Mesodermal cell (in vitro differentiated cells): ENCODE results near the gene DDN.
A peak's percentile ranks its signal among the peaks of the same experiment; 100 is the strongest.

ENCODE experiments used
- H3K27ac ChIP-seq: 2 replicates; pipeline ENCODE4 v1.7.0; 2013; ENCODE audit warnings: mild to moderate bottlenecking, low read depth, low read length, moderate library complexity; ENCODE audit not compliant: severe bottlenecking
- H3K36me3 ChIP-seq: 2 replicates; pipeline ENCODE4 v1.7.1; 2013; ENCODE audit warnings: mild to moderate bottlenecking, low read length, moderate library complexity; ENCODE audit not compliant: control insufficient read depth, insufficient read depth
- H3K4me1 ChIP-seq: one replicate; pipeline ENCODE4 v1.7.1; 2013; ENCODE audit warnings: mild to moderate bottlenecking, low read length; ENCODE audit not compliant: insufficient read depth, control insufficient read depth, poor library complexity, severe bottlenecking
- H3K4me3 ChIP-seq: 2 replicates; pipeline ENCODE4 v1.7.0; 2013; ENCODE audit warnings: low read length, control low read depth, mild to moderate bottlenecking; ENCODE audit not compliant: insufficient read depth, poor library complexity, severe bottlenecking; ENCODE audit errors: extremely low read depth
- H3K9me3 ChIP-seq: 2 replicates; pipeline ENCODE4 v1.7.1; 2013; ENCODE audit warnings: mild to moderate bottlenecking, low read length, moderate library complexity; ENCODE audit not compliant: control insufficient read depth
- WGBS, 2 experiments: methylation state at CpG; one replicate each; pipeline ENCODE4 v1.1.5; 2013; ENCODE audit warnings: missing lambda C conversion rate in 2 of 2; ENCODE audit not compliant: insufficient coverage in 2 of 2; 5-methylcytosine and 5-hydroxymethylcytosine counted together

The DDN gene

GRCh38 chr12:49012739-49013138, 13.6 kb upstream of the DDN start:
- Histone ChIP-seq H3K27ac (no peak overlapping the region), H3K4me3 (no peak overlapping the region), H3K9me3 (no peaks in the 10 kb centered on the region), H3K36me3 (peaks cover 18% of the 10 kb centered on the region), H3K4me1 (no peaks in the 10 kb centered on the region)

GRCh38 chr12:49010092-49010668, 11.0 kb upstream of the DDN start:
- Histone ChIP-seq H3K4me1 (no peaks in the 10 kb centered on the region), H3K36me3 (peaks cover 14% of the 10 kb centered on the region), H3K4me3 (no peak overlapping the region), H3K27ac (no peak overlapping the region), H3K9me3 (no peaks in the 10 kb centered on the region)
- 96 to 100% methylated on average over 2 to 3 of the region's 3 CpGs for WGBS, 2 experiments

- H3K9me3 ChIP-seq: no peaks in the 10 kb centered on the region
Observed at GRCh38 chr12:49008943-49009342, 9.8 kb upstream of the DDN start.

GRCh38 chr12:49000346-49000745, 1.2 kb upstream of the DDN start:
- no peak overlapping the region for H3K27ac ChIP-seq
- H3K4me3 ChIP-seq: no peak overlapping the region
- WGBS, 2 experiments: 57% methylated on average over 1 of the region's 2 CpGs; no CpG with 5 or more reads in 1 of the 2 experiments
- peaks cover 27% of the 10 kb centered on the region for H3K4me1 ChIP-seq
- H3K36me3 ChIP-seq: peaks cover 25% of the 10 kb centered on the region
- no peaks in the 10 kb centered on the region for H3K9me3 ChIP-seq

More at GRCh38 chr12:49008943-49009342, 9.8 kb upstream of the DDN start:
- H3K4me3 ChIP-seq: no peak overlapping the region
- H3K27ac ChIP-seq: no peak overlapping the region
- WGBS, 2 experiments: 60 to 100% methylated on average over 1 of the region's 1 CpG
- no peaks in the 10 kb centered on the region for H3K4me1 ChIP-seq
- H3K36me3 ChIP-seq: peaks cover 14% of the 10 kb centered on the region

- Histone ChIP-seq H3K27ac (no peak overlapping the region), H3K36me3 (peaks cover 23% of the 10 kb centered on the region), H3K4me3 (peak overlapping the region; percentile 41), H3K9me3 (no peaks in the 10 kb centered on the region), H3K4me1 (peaks cover 43% of the 10 kb centered on the region)
- WGBS, 2 experiments: 0 to 2% methylated on average over 20 to 25 of the region's 48 CpGs
Observed at GRCh38 chr12:48998497-48999353, 450 bp downstream of the DDN start.

GRCh38 chr12:48997719-48998496, 1.3 kb downstream of the DDN start:
- H3K4me3 ChIP-seq: peak overlapping the region; percentile 41
- H3K4me1 ChIP-seq: peaks cover 43% of the 10 kb centered on the region
- peaks cover 16% of the 10 kb centered on the region for H3K36me3 ChIP-seq
- no peaks in the 10 kb centered on the region for H3K9me3 ChIP-seq
- 2 to 3% methylated on average over 46 to 47 of the region's 57 CpGs for WGBS, 2 experiments
- no peak overlapping the region for H3K27ac ChIP-seq

- no peak overlapping the region for H3K27ac ChIP-seq
- H3K4me1 ChIP-seq: peaks cover 43% of the 10 kb centered on the region
- no peaks in the 10 kb centered on the region for H3K9me3 ChIP-seq
- WGBS, 2 experiments: 4 to 8% methylated on average over 57 to 61 of the region's 71 CpGs
- peak overlapping the region; percentile 33 for H3K4me3 ChIP-seq
- peaks cover 8% of the 10 kb centered on the region for H3K36me3 ChIP-seq
Observed at GRCh38 chr12:48996794-48997718, 2.1 kb downstream of the DDN start.

- Histone ChIP-seq H3K9me3 (no peaks in the 10 kb centered on the region), H3K27ac (no peak overlapping the region), H3K4me3 (no peak overlapping the region), H3K4me1 (peaks cover 41% of the 10 kb centered on the region), H3K36me3 (no peaks in the 10 kb centered on the region)
- WGBS, 2 experiments: 6% methylated on average over 25 of the region's 32 CpGs
Observed at GRCh38 chr12:48995086-48995879, 3.9 kb downstream of the DDN start.

GRCh38 chr12:48994224-48995085, 4.7 kb downstream of the DDN start:
- Histone ChIP-seq H3K9me3 (no peaks in the 10 kb centered on the region), H3K36me3 (no peaks in the 10 kb centered on the region), H3K4me1 (peaks cover 33% of the 10 kb centered on the region), H3K4me3 (no peak overlapping the region), H3K27ac (no peak overlapping the region)
- 33 to 36% methylated on average over 14 to 15 of the region's 32 CpGs for WGBS, 2 experiments
